CD4-positive, alpha-beta T cell treated with Interleukin-6 at 100 ng/mL for 8 hours (primary cell): ENCODE results near the gene GJA1.

ENCODE experiments used
- DNase-seq: peaks from one replicate; pipeline ENCODE4 v3.0.0-alpha.2; 2020; ENCODE audit warnings: mixed read lengths, low spot score

GJA1 gene

GRCh38 chr6:121485359-121485811, 49.9 kb downstream of the GJA1 start:
- no peak for DNase-seq

- DNase-seq: no peak
Observed at GRCh38 chr6:121491576-121491975, 56.1 kb downstream of the GJA1 start.

- DNase-seq: no peak
Observed at GRCh38 chr6:121492536-121492935, 57.1 kb downstream of the GJA1 start.

GRCh38 chr6:121497970-121498375, 62.5 kb downstream of the GJA1 start:
- no peak for DNase-seq

- no peak for DNase-seq
Observed at GRCh38 chr6:121498481-121499276, 63.2 kb downstream of the GJA1 start.
